ENCODE results near the gene SH2D4B.
A peak's percentile ranks its signal among the peaks of the same experiment; 100 is the strongest.
"Not testable (repeated sequence)": the region's sequence is repeated elsewhere in the genome, so short reads cannot be mapped to it uniquely, and the experiment has no call there.

Gene SH2D4B

GRCh38 chr10:80529604-80530003 lies 8.1 kb upstream of the SH2D4B start:
- Histone ChIP-seq H3K27ac (ENCODE audit: low read length) (no peak overlapping the region), H3K36me3 (ENCODE audit: control insufficient read depth in 1 of 2, insufficient read depth in 2 of 2, low read length in 2 of 2) (no peaks in the 10 kb centered on the region), H3K4me1 (ENCODE audit: control insufficient read depth in 1 of 2, insufficient read depth in 2 of 2, low read length in 2 of 2) (peaks cover 4 to 11% of the 10 kb centered on the region in 2 donors), H3K4me3 (ENCODE audit: low read depth in 1 of 2, low read length in 2 of 2) (no peak overlapping the region), H3K9me3 (ENCODE audit: control insufficient read depth in 1 of 2, low read length in 2 of 2) (no peaks in the 10 kb centered on the region), H3K27me3 (ENCODE audit: low read depth, low read length) (no peaks in the 10 kb centered on the region)

- Histone ChIP-seq H3K27ac (ENCODE audit: low read length) (no peak overlapping the region), H3K9me3 (ENCODE audit: control insufficient read depth in 1 of 2, low read length in 2 of 2) (no peaks in the 10 kb centered on the region), H3K4me3 (ENCODE audit: low read depth in 1 of 2, low read length in 2 of 2) (no peak overlapping the region), H3K27me3 (ENCODE audit: low read depth, low read length) (no peaks in the 10 kb centered on the region), H3K4me1 (ENCODE audit: control insufficient read depth in 1 of 2, insufficient read depth in 2 of 2, low read length in 2 of 2) (peaks cover 4 to 11% of the 10 kb centered on the region in 2 donors), H3K36me3 (ENCODE audit: control insufficient read depth in 1 of 2, insufficient read depth in 2 of 2, low read length in 2 of 2) (no peaks in the 10 kb centered on the region)
Measured at GRCh38 chr10:80530251-80530650, 7.5 kb upstream of the SH2D4B start.

- no peaks in the 10 kb centered on the region for H3K9me3 ChIP-seq (ENCODE audit: control insufficient read depth in 1 of 2, low read length in 2 of 2)
- H3K4me3 ChIP-seq (ENCODE audit: low read depth in 1 of 2, low read length in 2 of 2): no peak overlapping the region
- no peaks in the 10 kb centered on the region for H3K36me3 ChIP-seq (ENCODE audit: control insufficient read depth in 1 of 2, insufficient read depth in 2 of 2, low read length in 2 of 2)
- no peaks in the 10 kb centered on the region for H3K27me3 ChIP-seq (ENCODE audit: low read depth, low read length)
- no peak overlapping the region for H3K27ac ChIP-seq (ENCODE audit: low read length)
- peaks cover 4 to 11% of the 10 kb centered on the region in 2 donors for H3K4me1 ChIP-seq (ENCODE audit: control insufficient read depth in 1 of 2, insufficient read depth in 2 of 2, low read length in 2 of 2)
Measured at GRCh38 chr10:80530816-80531215, 6.9 kb upstream of the SH2D4B start.

- Histone ChIP-seq H3K27ac (ENCODE audit: low read length) (no peak overlapping the region), H3K4me1 (ENCODE audit: control insufficient read depth in 1 of 2, insufficient read depth in 2 of 2, low read length in 2 of 2) (peaks cover 4 to 15% of the 10 kb centered on the region in 2 donors), H3K36me3 (ENCODE audit: control insufficient read depth in 1 of 2, insufficient read depth in 2 of 2, low read length in 2 of 2) (no peaks in the 10 kb centered on the region)
Measured at GRCh38 chr10:80532571-80532970, 5.1 kb upstream of the SH2D4B start.

GRCh38 chr10:80534059-80534458 lies 3.6 kb upstream of the SH2D4B start:
- not testable (repeated sequence) for H3K27ac ChIP-seq (ENCODE audit: low read length); H3K4me3 ChIP-seq (ENCODE audit: low read depth in 1 of 2, low read length in 2 of 2); H3K4me1 ChIP-seq (ENCODE audit: control insufficient read depth in 1 of 2, insufficient read depth in 2 of 2, low read length in 2 of 2); H3K27me3 ChIP-seq (ENCODE audit: low read depth, low read length); H3K9me3 ChIP-seq (ENCODE audit: control insufficient read depth in 1 of 2, low read length in 2 of 2); H3K36me3 ChIP-seq (ENCODE audit: control insufficient read depth in 1 of 2, insufficient read depth in 2 of 2, low read length in 2 of 2)

More at GRCh38 chr10:80532571-80532970, 5.1 kb upstream of the SH2D4B start:
- no peak overlapping the region for H3K4me3 ChIP-seq (ENCODE audit: low read depth in 1 of 2, low read length in 2 of 2)
- no peaks in the 10 kb centered on the region for H3K27me3 ChIP-seq (ENCODE audit: low read depth, low read length)
- no peaks in the 10 kb centered on the region for H3K9me3 ChIP-seq (ENCODE audit: control insufficient read depth in 1 of 2, low read length in 2 of 2)

- H3K36me3 ChIP-seq (ENCODE audit: control insufficient read depth in 1 of 2, insufficient read depth in 2 of 2, low read length in 2 of 2); H3K9me3 ChIP-seq (ENCODE audit: control insufficient read depth in 1 of 2, low read length in 2 of 2); H3K4me3 ChIP-seq (ENCODE audit: low read depth in 1 of 2, low read length in 2 of 2); H3K27ac ChIP-seq (ENCODE audit: low read length); H3K4me1 ChIP-seq (ENCODE audit: control insufficient read depth in 1 of 2, insufficient read depth in 2 of 2, low read length in 2 of 2); H3K27me3 ChIP-seq (ENCODE audit: low read depth, low read length): not testable (repeated sequence)
Measured at GRCh38 chr10:80534646-80535045, 3.1 kb upstream of the SH2D4B start.

GRCh38 chr10:80535671-80536360 lies 1.9 kb upstream of the SH2D4B start:
- Histone ChIP-seq H3K27me3 (ENCODE audit: low read depth, low read length) (no peaks in the 10 kb centered on the region), H3K27ac (ENCODE audit: low read length) (peak overlapping the region; percentile 36), H3K4me1 (ENCODE audit: control insufficient read depth in 1 of 2, insufficient read depth in 2 of 2, low read length in 2 of 2) (peaks cover 0 to 4% of the 10 kb centered on the region in 2 donors), H3K4me3 (ENCODE audit: low read depth in 1 of 2, low read length in 2 of 2) (peak overlapping the region; percentile 66 to 67), H3K36me3 (ENCODE audit: control insufficient read depth in 1 of 2, insufficient read depth in 2 of 2, low read length in 2 of 2) (no peaks in the 10 kb centered on the region), H3K9me3 (ENCODE audit: control insufficient read depth in 1 of 2, low read length in 2 of 2) (no peaks in the 10 kb centered on the region)

- no peak overlapping the region for H3K27ac ChIP-seq (ENCODE audit: low read length)
Measured at GRCh38 chr10:80536361-80536835, 1.3 kb upstream of the SH2D4B start.

GRCh38 chr10:80537086-80537735 lies 491 bp upstream of the SH2D4B start:
- no peak overlapping the region for H3K4me3 ChIP-seq (ENCODE audit: low read depth in 1 of 2, low read length in 2 of 2)
- no peak overlapping the region for H3K27ac ChIP-seq (ENCODE audit: low read length)
- no peaks in the 10 kb centered on the region for H3K36me3 ChIP-seq (ENCODE audit: control insufficient read depth in 1 of 2, insufficient read depth in 2 of 2, low read length in 2 of 2)
- no peaks in the 10 kb centered on the region for H3K9me3 ChIP-seq (ENCODE audit: control insufficient read depth in 1 of 2, low read length in 2 of 2)
- peaks cover 0 to 4% of the 10 kb centered on the region in 2 donors for H3K4me1 ChIP-seq (ENCODE audit: control insufficient read depth in 1 of 2, insufficient read depth in 2 of 2, low read length in 2 of 2)
- H3K27me3 ChIP-seq (ENCODE audit: low read depth, low read length): no peaks in the 10 kb centered on the region

More at GRCh38 chr10:80536361-80536835, 1.3 kb upstream of the SH2D4B start:
- H3K36me3 ChIP-seq (ENCODE audit: control insufficient read depth in 1 of 2, insufficient read depth in 2 of 2, low read length in 2 of 2): no peaks in the 10 kb centered on the region
- no peaks in the 10 kb centered on the region for H3K27me3 ChIP-seq (ENCODE audit: low read depth, low read length)
- peak overlapping the region; percentile 66 to 67 for H3K4me3 ChIP-seq (ENCODE audit: low read depth in 1 of 2, low read length in 2 of 2)
- no peaks in the 10 kb centered on the region for H3K9me3 ChIP-seq (ENCODE audit: control insufficient read depth in 1 of 2, low read length in 2 of 2)
- H3K4me1 ChIP-seq (ENCODE audit: control insufficient read depth in 1 of 2, insufficient read depth in 2 of 2, low read length in 2 of 2): peaks cover 0 to 4% of the 10 kb centered on the region in 2 donors

- Histone ChIP-seq H3K36me3 (ENCODE audit: control insufficient read depth in 1 of 2, insufficient read depth in 2 of 2, low read length in 2 of 2) (no peaks in the 10 kb centered on the region), H3K4me1 (ENCODE audit: control insufficient read depth in 1 of 2, insufficient read depth in 2 of 2, low read length in 2 of 2) (peaks cover 0 to 4% of the 10 kb centered on the region in 2 donors), H3K27me3 (ENCODE audit: low read depth, low read length) (no peaks in the 10 kb centered on the region), H3K4me3 (ENCODE audit: low read depth in 1 of 2, low read length in 2 of 2) (no peak overlapping the region), H3K27ac (ENCODE audit: low read length) (no peak overlapping the region), H3K9me3 (ENCODE audit: control insufficient read depth in 1 of 2, low read length in 2 of 2) (no peaks in the 10 kb centered on the region)
Measured at GRCh38 chr10:80538481-80539185, 931 bp downstream of the SH2D4B start.

- no peak overlapping the region for H3K27ac ChIP-seq (ENCODE audit: low read length)
- no peak overlapping the region for H3K4me3 ChIP-seq (ENCODE audit: low read depth in 1 of 2, low read length in 2 of 2)
- H3K4me1 ChIP-seq (ENCODE audit: control insufficient read depth in 1 of 2, insufficient read depth in 2 of 2, low read length in 2 of 2): peaks cover 0 to 4% of the 10 kb centered on the region in 2 donors
- H3K27me3 ChIP-seq (ENCODE audit: low read depth, low read length): no peaks in the 10 kb centered on the region
- no peaks in the 10 kb centered on the region for H3K36me3 ChIP-seq (ENCODE audit: control insufficient read depth in 1 of 2, insufficient read depth in 2 of 2, low read length in 2 of 2)
- no peaks in the 10 kb centered on the region for H3K9me3 ChIP-seq (ENCODE audit: control insufficient read depth in 1 of 2, low read length in 2 of 2)
Measured at GRCh38 chr10:80539421-80540031, 1.8 kb downstream of the SH2D4B start.
